GM19395 (cell line): Measurements from ENCODE around the gene NR4A2.
"Not testable (repeated sequence)": the region's sequence is repeated elsewhere in the genome, so short reads cannot be mapped to it uniquely, and the experiment has no call there.

Experiments used
- ATAC-seq: cut with Tn5 transposase; IDR thresholded peaks from one replicate; pipeline ENCODE4 v1.9.1; 2021; ENCODE audit warnings: mild to moderate bottlenecking, moderate library complexity; ENCODE audit not compliant: unreplicated experiment

NR4A2 gene

DNA sequence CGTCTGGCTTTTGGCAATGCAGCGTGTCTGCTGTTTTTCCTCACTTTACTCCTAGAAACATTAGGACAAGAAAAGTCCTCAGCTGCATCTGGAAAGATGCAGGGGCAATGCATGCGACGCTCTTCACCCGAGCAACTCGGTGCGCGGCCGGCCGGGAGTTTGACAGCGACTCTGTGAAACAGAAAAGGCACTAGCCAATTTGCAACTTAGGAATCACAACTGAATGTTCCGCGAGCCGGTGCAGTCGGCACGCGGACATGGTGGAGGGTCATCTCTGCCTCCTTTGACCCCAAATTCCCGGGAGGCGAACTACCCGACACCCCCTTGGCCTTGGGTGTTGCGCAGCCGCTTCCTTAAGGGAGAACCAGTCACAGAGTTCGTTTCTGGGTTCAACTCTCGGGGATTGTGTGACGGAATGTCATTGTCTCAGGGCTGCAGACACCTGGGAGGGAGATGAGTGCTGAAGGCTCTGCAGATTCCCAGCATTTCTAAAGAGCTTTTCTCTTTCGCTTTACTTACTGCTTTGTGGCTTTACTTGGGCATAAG, 9.8 kb downstream of the NR4A2 start:
- peak; percentile 36 for ATAC-seq

DNA sequence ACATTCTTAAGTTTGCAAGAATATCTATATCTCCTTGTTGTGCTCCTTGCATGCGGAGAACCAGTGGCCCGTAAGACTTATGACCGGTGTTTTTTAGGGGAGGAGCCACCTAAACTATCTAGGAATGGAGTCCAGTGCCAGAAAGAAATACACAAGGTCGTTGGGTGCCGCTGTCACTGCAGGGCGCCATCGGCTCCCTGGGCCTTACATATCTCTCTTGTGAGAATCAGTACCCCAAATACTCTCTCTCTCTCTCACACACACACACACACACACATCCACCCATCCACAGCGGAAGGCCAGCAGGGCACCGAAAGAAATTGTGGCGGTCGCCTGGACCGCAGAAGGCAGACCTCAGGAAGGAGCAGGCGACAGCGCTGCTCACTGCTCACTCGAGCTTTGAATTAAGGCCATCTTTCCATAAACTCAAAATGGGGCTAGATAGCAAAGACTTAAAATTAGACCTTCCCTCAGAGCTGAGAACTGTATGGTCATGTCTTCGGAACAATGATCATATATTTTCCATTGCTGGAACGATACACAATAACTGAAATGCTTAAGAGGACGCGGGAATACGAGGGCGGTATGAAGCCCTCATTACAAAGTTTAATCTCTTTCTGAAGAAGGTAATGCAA, 10.4 kb downstream of the NR4A2 start:
- peak; percentile 70 for ATAC-seq

DNA sequence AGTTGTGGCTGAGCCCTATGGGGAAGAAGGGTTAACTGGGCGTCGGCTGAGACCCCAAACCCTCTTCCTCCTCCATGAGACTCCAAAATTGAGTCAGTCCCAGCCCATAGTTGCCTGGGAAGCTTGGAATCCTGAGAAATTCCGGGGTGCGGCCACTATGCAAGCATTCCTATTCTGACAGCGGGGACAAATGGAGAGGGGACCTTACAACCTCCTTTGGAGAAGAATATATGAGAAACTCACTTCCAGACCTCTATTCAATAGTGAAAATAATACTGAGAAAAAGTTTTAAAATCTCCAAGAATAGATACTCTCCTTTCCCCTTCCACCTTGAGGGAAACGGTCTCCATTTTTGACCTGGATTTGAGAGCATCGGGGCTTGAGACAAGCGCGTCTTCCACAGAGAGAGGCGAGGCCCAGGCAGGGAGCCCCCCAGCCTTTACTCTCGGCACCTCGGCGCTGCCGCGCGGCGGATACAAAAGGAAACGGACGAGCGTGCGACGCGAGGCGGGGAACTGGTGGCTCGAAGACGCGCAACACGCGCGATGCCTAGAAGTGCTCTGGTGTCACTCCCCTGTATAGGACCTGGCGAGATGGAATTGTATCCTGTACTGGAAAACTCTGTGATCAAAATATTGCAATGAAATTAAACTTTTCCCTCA, 11.1 kb downstream of the NR4A2 start:
- peak; percentile 38 for ATAC-seq

DNA sequence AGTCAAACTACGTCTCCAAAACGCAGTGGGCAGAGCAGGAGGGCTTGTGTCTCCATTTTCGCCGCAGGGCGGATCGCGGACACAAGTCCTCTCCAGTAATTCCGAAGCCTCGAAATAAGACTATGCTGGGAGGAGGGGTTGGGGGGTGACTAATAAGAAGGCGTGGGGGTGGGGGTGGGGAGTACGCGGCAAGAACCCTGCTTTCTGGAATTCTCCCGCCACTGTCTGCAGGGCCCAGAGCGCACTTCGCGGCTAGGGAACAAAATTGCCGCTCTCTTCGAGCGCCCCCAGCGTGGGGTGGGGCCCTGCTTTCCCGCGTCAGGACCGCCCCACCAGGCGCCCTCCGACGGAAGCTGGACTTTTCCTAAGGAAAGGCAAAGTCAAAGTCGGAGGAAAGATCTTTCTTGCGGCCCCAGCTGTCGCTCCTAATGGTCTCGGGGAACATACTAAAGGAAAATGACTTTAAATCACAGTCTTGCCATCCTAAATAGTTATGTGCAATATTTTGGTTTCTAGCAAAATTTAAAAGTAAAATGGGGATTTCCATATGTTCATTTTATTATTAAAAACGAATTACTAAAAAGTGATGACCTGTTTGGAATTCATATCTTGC, 11.9 kb downstream of the NR4A2 start:
- no peak for ATAC-seq

DNA sequence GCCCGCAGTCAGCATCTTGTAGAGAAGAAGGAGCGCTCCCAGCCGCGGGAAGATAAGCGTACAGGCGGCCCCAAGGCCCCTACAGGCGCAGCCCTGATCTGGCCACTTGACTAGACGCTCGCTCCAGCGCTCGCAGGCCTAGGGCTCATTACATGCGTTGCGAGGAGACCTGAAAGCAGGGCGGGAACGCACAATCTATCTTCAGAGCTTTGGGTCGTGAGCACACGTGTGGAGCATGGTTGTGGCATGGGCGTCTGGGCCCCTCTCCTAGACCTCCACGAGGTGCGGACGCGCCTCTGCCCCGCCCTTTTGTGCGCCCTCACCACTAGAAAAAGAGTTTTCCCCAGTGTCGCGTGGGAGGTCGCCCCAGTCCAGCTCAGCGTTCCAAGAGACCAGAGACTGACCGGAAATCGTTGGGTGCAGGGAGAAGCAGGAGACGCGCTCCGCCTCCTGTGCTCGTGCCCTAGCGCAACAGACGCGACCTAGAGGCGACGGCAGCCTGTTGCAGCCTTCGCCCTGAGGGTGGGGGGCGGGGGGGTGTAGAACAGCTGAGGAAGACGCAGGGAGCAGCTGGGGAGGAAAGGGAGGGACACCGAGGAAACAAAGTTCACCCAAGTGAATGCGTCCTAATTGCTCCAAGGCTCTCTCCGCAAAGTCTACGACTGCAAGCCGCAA, 12.6 kb downstream of the NR4A2 start:
- ATAC-seq = no peak

DNA sequence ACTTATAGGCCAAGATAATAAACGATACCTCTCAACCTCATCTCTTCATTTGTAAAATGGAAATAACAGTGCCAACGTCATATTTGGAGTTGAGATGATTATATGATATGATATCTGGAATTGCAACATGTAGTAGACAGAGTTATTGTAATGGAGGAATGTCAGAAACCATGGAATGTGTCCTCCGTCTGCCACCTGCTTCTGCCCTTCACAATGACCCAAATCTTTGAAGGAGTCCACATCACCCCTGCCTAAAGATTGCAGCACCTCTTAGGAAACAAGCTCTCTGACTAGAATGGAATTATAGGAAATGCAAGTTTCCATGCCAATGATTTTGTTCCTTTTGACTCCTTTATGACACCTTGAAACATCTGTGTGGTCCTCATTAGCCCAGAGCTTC, 14.9 kb downstream of the NR4A2 start:
- ATAC-seq = no peak

DNA sequence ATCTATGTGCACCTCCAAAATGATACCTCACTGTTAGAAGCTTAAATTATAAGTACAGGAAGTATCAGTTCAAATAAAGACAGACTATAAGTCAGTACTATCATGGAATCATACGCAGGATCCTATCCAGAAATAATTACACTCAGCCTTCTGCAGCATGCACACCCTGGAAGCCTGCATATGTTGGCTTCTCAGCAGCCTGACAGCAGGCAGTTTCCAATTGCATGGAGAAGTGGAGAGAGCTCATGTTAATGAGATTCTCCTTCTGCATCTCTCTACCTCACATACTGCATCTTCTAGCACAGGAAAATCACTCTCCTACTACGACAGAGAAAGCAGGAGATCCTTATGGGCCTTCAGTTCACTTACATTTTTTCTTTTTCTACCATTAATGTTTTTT, 20.5 kb downstream of the NR4A2 start:
- no peak for ATAC-seq

DNA sequence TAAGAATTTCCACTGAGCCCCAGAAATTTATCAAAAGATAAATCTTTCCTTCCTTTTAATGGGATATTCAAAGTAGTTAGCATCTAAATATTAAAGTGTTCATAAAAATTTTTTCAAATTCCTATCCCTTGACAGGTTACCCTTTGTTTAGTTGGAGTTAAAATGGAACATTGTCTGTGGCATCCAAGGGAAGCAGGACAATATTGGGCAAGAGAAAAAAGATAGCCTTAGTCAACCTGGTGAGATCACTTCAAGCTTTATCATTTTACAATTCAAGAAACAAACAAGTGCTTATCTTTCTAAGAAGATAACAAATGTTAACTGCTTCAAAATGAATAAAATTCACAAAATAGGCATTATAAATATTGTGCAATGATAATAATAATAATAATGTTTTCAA, 21.7 kb downstream of the NR4A2 start:
- no peak for ATAC-seq

DNA sequence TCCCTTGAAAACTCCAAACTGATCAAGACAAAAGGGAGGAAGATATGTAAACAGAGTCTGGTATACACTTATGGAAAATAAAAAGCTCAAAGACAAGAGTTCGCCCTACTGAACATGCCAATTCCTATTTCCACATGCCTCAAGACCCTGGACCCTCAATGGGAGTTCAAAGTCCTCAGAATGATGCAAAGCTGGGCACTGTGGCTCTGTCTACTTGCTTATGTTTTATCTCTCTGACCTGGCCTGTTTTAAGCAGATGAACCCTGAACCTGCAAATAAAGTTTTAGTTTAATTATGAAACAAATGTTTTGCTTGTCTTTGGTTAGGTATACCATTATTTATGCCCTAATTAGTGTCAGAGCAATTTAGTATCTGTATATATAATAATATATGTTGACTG, 22.6 kb downstream of the NR4A2 start:
- no peak for ATAC-seq

DNA sequence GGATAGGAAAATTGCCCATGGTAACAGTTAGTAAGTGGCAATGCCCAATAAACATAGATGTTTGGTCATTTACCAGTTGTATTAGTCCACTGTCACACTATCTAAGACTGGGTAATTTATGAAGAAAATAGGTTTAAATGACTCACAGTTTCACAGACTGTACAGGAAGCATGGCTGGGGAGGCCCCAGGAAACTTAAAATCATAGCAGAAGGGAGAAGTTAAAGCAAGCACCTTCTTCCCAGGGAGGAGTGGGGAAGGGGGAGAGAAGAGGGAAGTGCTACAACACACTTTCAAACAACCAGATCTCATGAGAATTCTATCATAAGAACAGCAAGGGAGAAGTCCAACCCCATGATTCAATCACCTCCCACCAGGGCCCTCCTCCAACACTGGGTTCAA, 23.4 kb downstream of the NR4A2 start:
- peak; percentile 77 for ATAC-seq

DNA sequence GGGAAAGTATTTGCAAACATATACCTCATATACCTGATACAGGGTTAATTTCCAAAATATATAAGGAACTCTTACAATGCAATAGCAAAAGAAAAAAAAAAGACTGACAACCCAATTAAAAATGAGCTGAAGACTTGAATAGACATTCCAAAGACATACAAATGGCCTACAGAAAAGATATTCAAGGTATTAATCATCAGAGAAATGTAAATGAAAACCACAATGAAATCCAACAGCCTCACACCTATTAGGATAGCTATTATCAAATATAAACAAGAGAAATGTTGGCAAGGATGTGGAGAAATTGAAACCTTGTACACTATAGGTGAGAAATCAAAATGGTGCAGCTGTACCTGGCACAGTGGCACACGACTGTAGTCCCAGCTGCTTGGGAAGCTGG, 25.7 kb downstream of the NR4A2 start:
- ATAC-seq = no peak

DNA sequence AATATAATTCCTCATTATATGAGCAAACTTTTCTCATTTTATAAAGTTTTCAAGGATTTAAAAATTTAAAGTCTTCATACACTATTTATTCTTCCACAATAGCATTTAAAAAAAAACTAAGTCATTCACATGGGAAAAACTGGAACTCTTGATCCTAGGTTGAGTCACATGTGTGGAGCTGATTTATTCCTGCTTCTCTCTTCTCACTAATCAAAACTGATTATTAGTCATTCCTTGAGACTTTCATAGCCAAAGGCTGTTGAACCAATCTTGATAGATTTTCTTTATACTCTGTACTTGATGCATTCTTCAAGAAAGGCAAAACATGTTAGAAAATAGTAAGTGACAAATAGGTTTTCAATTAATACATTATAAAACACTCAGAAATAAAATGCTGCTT, 27.4 kb downstream of the NR4A2 start:
- ATAC-seq = no peak

DNA sequence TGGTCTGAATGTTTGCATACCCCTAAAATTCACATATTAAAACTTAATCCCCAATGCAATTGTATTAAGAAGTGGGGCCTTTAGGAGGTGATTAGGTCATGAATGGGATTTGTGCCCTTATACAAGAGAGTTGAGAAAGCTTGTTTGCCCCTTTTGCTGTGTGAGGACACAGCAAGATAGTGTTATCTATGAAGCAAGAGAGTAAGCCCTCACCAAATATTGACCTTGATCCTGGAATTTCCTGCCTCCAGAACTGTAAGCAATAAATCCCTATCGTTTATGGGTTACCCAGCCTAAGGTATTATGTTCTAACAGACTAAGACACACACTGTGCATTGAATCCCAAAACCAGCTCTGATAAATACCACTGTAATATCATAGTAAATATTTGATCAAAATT, 32.2 kb downstream of the NR4A2 start:
- ATAC-seq = no peak

DNA sequence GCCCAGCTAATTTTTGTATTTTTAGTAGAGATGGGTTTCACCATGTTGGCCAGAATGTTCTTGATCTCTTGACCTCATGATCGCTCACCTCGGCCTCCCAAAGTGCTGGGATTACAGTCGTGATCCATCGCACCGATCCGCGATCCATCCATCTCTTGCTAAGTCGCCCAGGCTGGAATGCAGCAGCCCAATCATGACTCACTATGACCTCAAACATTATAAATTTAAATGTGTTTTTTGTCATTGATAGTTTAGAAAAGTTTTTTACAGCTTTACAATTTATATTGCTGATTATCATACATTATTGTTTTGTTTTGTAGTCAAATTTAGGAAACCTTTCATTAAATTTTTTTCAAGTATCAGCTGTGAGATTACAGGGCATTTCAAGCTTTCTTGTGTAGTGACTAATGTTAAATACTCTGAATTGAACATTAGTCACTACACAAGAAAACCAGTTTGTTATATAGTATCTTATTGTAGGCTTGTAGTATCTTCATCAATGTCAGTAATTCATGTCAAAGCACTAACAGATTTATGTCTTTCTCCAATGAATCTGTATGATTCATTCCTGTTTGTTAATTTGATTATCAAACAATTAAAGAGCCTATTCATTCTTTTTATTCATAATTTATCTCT, 37.5 kb downstream of the NR4A2 start:
- no peak for ATAC-seq

DNA sequence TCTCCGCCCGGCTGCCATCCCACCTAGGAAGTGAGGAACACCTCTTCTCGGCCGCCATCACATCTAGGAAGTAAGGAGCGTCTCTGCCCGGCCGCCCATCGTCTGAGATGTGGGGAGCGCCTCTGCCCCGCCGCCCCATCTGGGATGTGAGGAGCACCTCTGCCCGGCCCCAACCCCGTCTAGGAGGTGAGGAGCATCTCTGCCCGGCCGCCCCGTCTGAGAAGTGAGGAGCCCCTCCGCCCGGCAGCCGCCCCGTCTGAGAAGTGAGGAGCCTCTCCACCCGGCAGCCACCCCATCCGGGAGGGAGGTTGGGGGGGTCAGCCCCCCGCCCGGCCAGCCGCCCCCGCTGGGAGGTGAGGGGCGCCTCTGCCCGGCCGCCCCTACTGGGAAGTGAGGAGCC, 39.1 kb downstream of the NR4A2 start:
- not testable (repeated sequence) for ATAC-seq

DNA sequence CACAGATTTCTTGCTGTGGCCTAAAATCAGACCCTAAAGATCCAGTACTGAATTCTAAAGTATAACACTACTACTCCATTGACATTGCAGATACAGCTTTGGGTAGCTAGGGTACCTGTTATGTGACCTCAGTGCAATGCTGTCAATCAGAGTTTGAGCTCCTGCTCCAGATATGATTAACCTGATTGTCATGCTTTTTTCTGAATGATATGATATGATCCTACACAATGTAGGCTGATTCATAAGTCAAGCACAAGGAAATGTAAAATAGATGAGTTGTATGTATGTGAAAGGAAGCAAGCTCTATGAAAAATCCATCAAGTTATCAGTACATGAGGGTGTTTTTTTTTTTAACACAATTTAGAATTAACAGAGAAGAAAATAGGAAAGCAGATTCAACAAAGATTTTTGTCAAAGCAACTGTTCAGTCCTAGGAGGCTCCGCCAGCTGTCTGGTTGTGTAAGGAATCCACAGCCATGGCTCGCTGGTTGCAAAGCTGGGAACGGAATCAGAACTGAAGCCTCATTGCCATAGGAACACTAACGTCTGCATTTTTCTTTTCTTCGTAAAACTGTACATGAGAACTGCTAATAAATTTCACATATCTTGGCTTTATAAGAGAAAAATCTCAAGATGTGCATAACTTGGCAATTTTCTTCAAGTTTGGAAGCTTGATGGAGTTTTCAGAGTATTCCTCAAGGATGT, 52.9 kb downstream of the NR4A2 start:
- no peak for ATAC-seq
